Testis (tissue), 2 donors: ENCODE results near the gene ADAMTSL1.

ENCODE experiments used
- POLR2A ChIP-seq: fragments of 450-650 bp; IDR thresholded peaks from one replicate; pipeline ENCODE4 v1.6.1; 2017; ENCODE audit warnings: antibody characterized with exemption, mild to moderate bottlenecking, moderate library complexity
- TF ChIP-seq, protein P1 (sequence below), 3 experiments: fragments of 450-650 bp in 2 of 3; fragments of 200-600 bp in 1 of 3; sonication (generic) in 1 of 3; IDR thresholded peaks; one replicate each; pipeline ENCODE4 v1.5.1; 2016 to 2019; ENCODE audit warnings: antibody characterized with exemption in 3 of 3, mild to moderate bottlenecking in 2 of 3, moderate library complexity in 1 of 3

DNA sequence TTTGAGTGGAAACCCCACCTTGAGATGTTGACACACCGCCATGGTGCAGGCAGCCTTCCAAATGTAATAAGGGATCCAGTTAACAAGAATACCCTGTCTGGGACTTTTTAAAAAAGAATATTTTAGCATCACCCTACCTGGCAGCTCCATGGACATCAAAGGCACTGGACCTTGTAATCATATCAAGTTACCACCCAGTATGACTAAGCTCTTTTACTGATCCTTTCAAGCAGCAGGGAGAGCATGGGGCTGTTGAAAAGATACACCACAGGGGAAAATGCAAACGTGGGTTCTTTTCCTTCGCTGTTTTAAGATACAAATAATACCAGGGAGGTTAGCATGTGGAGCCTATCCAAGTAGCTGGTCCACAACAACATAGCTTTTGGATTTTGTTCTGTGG is 347.8 kb downstream of the ADAMTSL1 start:
- TF ChIP-seq, protein P1, sequence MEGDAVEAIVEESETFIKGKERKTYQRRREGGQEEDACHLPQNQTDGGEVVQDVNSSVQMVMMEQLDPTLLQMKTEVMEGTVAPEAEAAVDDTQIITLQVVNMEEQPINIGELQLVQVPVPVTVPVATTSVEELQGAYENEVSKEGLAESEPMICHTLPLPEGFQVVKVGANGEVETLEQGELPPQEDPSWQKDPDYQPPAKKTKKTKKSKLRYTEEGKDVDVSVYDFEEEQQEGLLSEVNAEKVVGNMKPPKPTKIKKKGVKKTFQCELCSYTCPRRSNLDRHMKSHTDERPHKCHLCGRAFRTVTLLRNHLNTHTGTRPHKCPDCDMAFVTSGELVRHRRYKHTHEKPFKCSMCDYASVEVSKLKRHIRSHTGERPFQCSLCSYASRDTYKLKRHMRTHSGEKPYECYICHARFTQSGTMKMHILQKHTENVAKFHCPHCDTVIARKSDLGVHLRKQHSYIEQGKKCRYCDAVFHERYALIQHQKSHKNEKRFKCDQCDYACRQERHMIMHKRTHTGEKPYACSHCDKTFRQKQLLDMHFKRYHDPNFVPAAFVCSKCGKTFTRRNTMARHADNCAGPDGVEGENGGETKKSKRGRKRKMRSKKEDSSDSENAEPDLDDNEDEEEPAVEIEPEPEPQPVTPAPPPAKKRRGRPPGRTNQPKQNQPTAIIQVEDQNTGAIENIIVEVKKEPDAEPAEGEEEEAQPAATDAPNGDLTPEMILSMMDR (IDR thresholded peaks at IDR 0.05) = no peak
- no peak for TF ChIP-seq POLR2A
